GM23338 (cell line): ENCODE measurements around the gene ERP44. TPM values are rescaled to one million over a fixed set of nuclear protein-coding genes. Genes with fewer than 3 reads are reported as not detected.

Experiments
- ATAC-seq: fragments of 200-7000 bp; cut with Tn5 transposase; 3 replicates; pipeline ENCODE4 v1.9.1; 2020
- DNase-seq: peaks from one replicate; pipeline ENCODE4 v3.0.0-alpha.2; 2015; ENCODE audit warnings: low spot score
- H2AFZ ChIP-seq: fragments of 200-600 bp; sonication (generic); 2 replicates; pipeline ENCODE4 v1.8.0; 2016; ENCODE audit warnings: antibody characterized with exemption, mild to moderate bottlenecking, moderate library complexity
- H3F3A ChIP-seq: fragments of 200-600 bp; sonication (generic); replicated peaks from 2 replicates; pipeline ENCODE4 v1.8.0; 2017; ENCODE audit warnings: antibody characterized with exemption, mixed run types, low read depth
- H3K27ac ChIP-seq: fragments of 200-600 bp; sonication (generic); 2 replicates; pipeline ENCODE4 v1.6.1; 2016; ENCODE audit warnings: low read depth
- H3K27me3 ChIP-seq: fragments of 200-600 bp; sonication (generic); 2 replicates; pipeline ENCODE4 v1.8.0; 2016; ENCODE audit warnings: mild to moderate bottlenecking, mixed run types, moderate library complexity; ENCODE audit not compliant: insufficient read depth
- H3K36me3 ChIP-seq: fragments of 200-600 bp; sonication (generic); 2 replicates; pipeline ENCODE4 v1.8.0; 2016; ENCODE audit warnings: mild to moderate bottlenecking; ENCODE audit not compliant: insufficient read depth
- H3K4me1 ChIP-seq: fragments of 200-600 bp; sonication (generic); 2 replicates; pipeline ENCODE4 v1.8.0; 2016; ENCODE audit warnings: mild to moderate bottlenecking, moderate library complexity; ENCODE audit not compliant: insufficient read depth
- H3K4me2 ChIP-seq: fragments of 200-600 bp; sonication (generic); 2 replicates; pipeline ENCODE4 v1.7.1; 2017; ENCODE audit warnings: mixed run types
- H3K4me3 ChIP-seq: fragments of 200-600 bp; sonication (generic); 2 replicates; pipeline ENCODE4 v1.6.1; 2016; ENCODE audit warnings: mixed run types
- H3K79me2 ChIP-seq: fragments of 200-600 bp; sonication (generic); replicated peaks from 2 replicates; pipeline ENCODE4 v1.8.0; 2017; ENCODE audit warnings: mild to moderate bottlenecking; ENCODE audit not compliant: insufficient read depth
- H3K9me2 ChIP-seq: fragments of 200-600 bp; sonication (generic); 2 replicates; pipeline ENCODE4 v1.8.0; 2017; ENCODE audit not compliant: insufficient read depth
- H4K20me1 ChIP-seq: fragments of 200-600 bp; sonication (generic); replicated peaks from 2 replicates; pipeline ENCODE4 v1.8.0; 2017; ENCODE audit warnings: mild to moderate bottlenecking; ENCODE audit not compliant: insufficient read depth
- H3K27ac Mint-ChIP-seq: 2 replicates; pipeline ENCODE4 v1.8.0; 2020; ENCODE audit warnings: inconsistent platforms, mild to moderate bottlenecking, moderate library complexity, mixed read lengths
- H3K27me3 Mint-ChIP-seq: 3 replicates; pipeline ENCODE4 v1.8.0; 2022; ENCODE audit warnings: low read depth, mild to moderate bottlenecking, moderate library complexity, mixed read lengths, inconsistent platforms; ENCODE audit not compliant: insufficient read depth, poor library complexity
- H3K36me3 Mint-ChIP-seq: 3 replicates; pipeline ENCODE4 v1.8.0; 2021; ENCODE audit warnings: low read depth, mild to moderate bottlenecking, inconsistent platforms, moderate library complexity, mixed read lengths
- H3K4me1 Mint-ChIP-seq: 3 replicates; pipeline ENCODE4 v1.8.0; 2020; ENCODE audit warnings: mild to moderate bottlenecking, inconsistent platforms, mixed read lengths
- H3K4me3 Mint-ChIP-seq: 3 replicates; pipeline ENCODE4 v1.8.0; 2021; ENCODE audit warnings: moderate library complexity, mild to moderate bottlenecking, inconsistent platforms, mixed read lengths
- H3K9me3 Mint-ChIP-seq: 3 replicates; pipeline ENCODE4 v1.8.0; 2020; ENCODE audit warnings: moderate library complexity, mild to moderate bottlenecking, inconsistent platforms, mixed read lengths
- CTCF ChIP-seq, 2 experiments: fragments of 200-600 bp in 1 of 2; sonication (generic) in 1 of 2; conservative IDR thresholded peaks; 2 replicates each; pipeline versions ENCODE4 v1.5.1 to v1.6.1; 2016 to 2017; ENCODE audit warnings: antibody characterized with exemption in 2 of 2, low read depth in 2 of 2, mild to moderate bottlenecking in 2 of 2, moderate library complexity in 1 of 2
- ETS1 ChIP-seq: IDR thresholded peaks from 2 replicates; pipeline ENCODE4 v1.6.1; 2016; ENCODE audit warnings: antibody characterized with exemption
- EZH2 ChIP-seq: fragments of 200-600 bp; sonication (generic); IDR thresholded peaks from one replicate; pipeline ENCODE4 v1.8.0; 2017; ENCODE audit warnings: antibody characterized with exemption, mild to moderate bottlenecking, low read depth; ENCODE audit not compliant: unreplicated experiment
- EZH2phosphoT487 ChIP-seq: fragments of 200-600 bp; sonication (generic); IDR thresholded peaks from one replicate; pipeline ENCODE4 v1.8.1; 2018; ENCODE audit warnings: antibody characterized with exemption; ENCODE audit not compliant: unreplicated experiment
- JUNB ChIP-seq: IDR thresholded peaks from one replicate; pipeline ENCODE4 v1.6.1; 2016; ENCODE audit warnings: antibody characterized with exemption; ENCODE audit not compliant: unreplicated experiment
- NANOG ChIP-seq: IDR thresholded peaks from 2 replicates; pipeline ENCODE4 v1.6.1; 2016; ENCODE audit warnings: antibody characterized with exemption, borderline replicate concordance
- POLR2AphosphoS5 ChIP-seq: IDR thresholded peaks from 2 replicates; pipeline ENCODE4 v1.6.1; 2016; ENCODE audit warnings: antibody characterized with exemption, low read depth
- STAT1 ChIP-seq: IDR thresholded peaks from one replicate; pipeline ENCODE4 v1.6.1; 2016; ENCODE audit warnings: antibody characterized with exemption; ENCODE audit not compliant: unreplicated experiment
- ZNF114 ChIP-seq: fragments of 250-450 bp; sonication (Bioruptor Pico); IDR thresholded peaks from 2 replicates; pipeline ENCODE4 v1.5.0; 2020; ENCODE audit warnings: mild to moderate bottlenecking, moderate library complexity
- ZNF331 ChIP-seq: fragments of 250-450 bp; sonication (Bioruptor Pico); IDR thresholded peaks from 2 replicates; pipeline ENCODE4 v1.5.0; 2020; ENCODE audit warnings: low read depth, mild to moderate bottlenecking, moderate library complexity
- ZNF462 ChIP-seq: fragments of 250-450 bp; sonication (Bioruptor Pico); IDR thresholded peaks from 2 replicates; pipeline ENCODE4 v1.5.0; 2020; ENCODE audit warnings: mild to moderate bottlenecking, moderate library complexity
- polyA plus RNA-seq: library from polyadenylated mRNA; unstranded; fragments of >200 nt; fragmentation: Nextera tagmentation; extraction: Ambion mirVana; gene quantifications from 2 replicates; pipeline ENCODE4 v1.2.1, GENCODE V29; 2016
- total RNA-seq: library from RNA; depleted of rRNA; stranded (reverse); fragments of >200 nt; shearing (Covaris generic); gene quantifications from 2 replicates; pipeline ENCODE4 v1.2.3, GENCODE V29; 2014

The ERP44 gene
- total and polyA plus RNA-seq, 2 experiments from 2014 or later = 13.0 to 24.1 TPM

- Histone ChIP-seq H3K4me1 (0 out of 2 replicates have a peak, but pooled peaks cover 6% of the 10 kb centered on the region), H2AFZ (no peak overlapping the region), H4K20me1 (no peaks in the 10 kb centered on the region), H3K27me3 (no peaks in the 10 kb centered on the region), H3K9me2 (no peaks in the 10 kb centered on the region), H3K79me2 (no peaks in the 10 kb centered on the region), H3K4me3 (no peak overlapping the region), H3F3A (no peaks in the 10 kb centered on the region), H3K36me3 (no peaks in the 10 kb centered on the region), H3K27ac (no peak overlapping the region), H3K4me2 (no peak overlapping the region)
- H3K4me1 Mint-ChIP-seq = peaks cover 6% of the 10 kb centered on the region; the same call in 2 of the 3 replicates
- no peak for ATAC-seq
- H3K4me3 Mint-ChIP-seq = no peak overlapping the region
- no peaks in the 10 kb centered on the region for H3K9me3 Mint-ChIP-seq
- H3K27ac Mint-ChIP-seq = no peak overlapping the region
- TF ChIP-seq NANOG = no peak
- no peak for TF ChIP-seq ZNF331 (CRISPR knock-in tag)
- TF ChIP-seq POLR2AphosphoS5 = no peak
- TF ChIP-seq CTCF (conservative IDR thresholded peaks at IDR 0.05; ENCODE audit: low read depth in 2 of 2) = no peak
- TF ChIP-seq STAT1 = no peak
- TF ChIP-seq ZNF114 (CRISPR knock-in tag) = no peak
- no peak for TF ChIP-seq JUNB
- DNase-seq = no peak
- H3K27me3 Mint-ChIP-seq = no peaks in the 10 kb centered on the region
- H3K36me3 Mint-ChIP-seq = no peaks in the 10 kb centered on the region
These were observed 7.1 kb upstream of the ERP44 start for GRCh38 chr9:100105861-100106260.

- H3K27ac Mint-ChIP-seq = 0 out of 2 replicates have a peak overlapping the region, but pooled peaks have one; percentile 36
- DNase-seq = peak; percentile 33
- no peak overlapping the region for H3K4me2 ChIP-seq
- no peaks in the 10 kb centered on the region for H3F3A ChIP-seq
- H3K27me3 Mint-ChIP-seq = peaks cover 3% of the 10 kb centered on the region
- H2AFZ ChIP-seq = no peak overlapping the region
- no peaks in the 10 kb centered on the region for H3K36me3 ChIP-seq
- H3K4me1 ChIP-seq = peaks cover 11% of the 10 kb centered on the region; the same call in 1 of the 2 replicates
- H4K20me1 ChIP-seq = no peaks in the 10 kb centered on the region
- H3K9me3 Mint-ChIP-seq = no peaks in the 10 kb centered on the region
- no peaks in the 10 kb centered on the region for H3K9me2 ChIP-seq
- no peak overlapping the region for H3K4me3 Mint-ChIP-seq
- no peak overlapping the region for H3K27ac ChIP-seq
- peak; percentile 54 for ATAC-seq
- H3K4me1 Mint-ChIP-seq = peaks cover 11% of the 10 kb centered on the region
- H3K79me2 ChIP-seq = no peaks in the 10 kb centered on the region
- no peak overlapping the region for H3K4me3 ChIP-seq
- no peaks in the 10 kb centered on the region for H3K36me3 Mint-ChIP-seq
- no peaks in the 10 kb centered on the region for H3K27me3 ChIP-seq
- TF ChIP-seq ETS1 (no peak), POLR2AphosphoS5 (no peak), ZNF462 (CRISPR knock-in tag) (no peak), NANOG (no peak), EZH2 (no peak), ZNF114 (CRISPR knock-in tag) (no peak), EZH2phosphoT487 (no peak)
These were observed 5.5 kb upstream of the ERP44 start for GRCh38 chr9:100104314-100104713.
